Thyroid gland (tissue), 4 donors: Measurements from ENCODE around the gene SNRPA.

Experiments
- POLR2A ChIP-seq, 2 donors: fragments of 450-650 bp; IDR thresholded peaks; one replicate each; pipeline ENCODE4 v1.6.1; 2017; ENCODE audit warnings: antibody characterized with exemption in 2 of 2, mild to moderate bottlenecking in 2 of 2, moderate library complexity in 1 of 2
- TF ChIP-seq, protein P1 (sequence below), 6 experiments: fragments of 200-600 bp in 3 of 6; fragments of 450-650 bp in 3 of 6; sonication (generic) in 3 of 6; IDR thresholded peaks; one replicate each; pipeline ENCODE4 v1.5.1; 2016 to 2019; ENCODE audit warnings: antibody characterized with exemption in 6 of 6, mild to moderate bottlenecking in 2 of 6, inconsistent platforms in 1 of 6, moderate library complexity in 1 of 6

DNA sequence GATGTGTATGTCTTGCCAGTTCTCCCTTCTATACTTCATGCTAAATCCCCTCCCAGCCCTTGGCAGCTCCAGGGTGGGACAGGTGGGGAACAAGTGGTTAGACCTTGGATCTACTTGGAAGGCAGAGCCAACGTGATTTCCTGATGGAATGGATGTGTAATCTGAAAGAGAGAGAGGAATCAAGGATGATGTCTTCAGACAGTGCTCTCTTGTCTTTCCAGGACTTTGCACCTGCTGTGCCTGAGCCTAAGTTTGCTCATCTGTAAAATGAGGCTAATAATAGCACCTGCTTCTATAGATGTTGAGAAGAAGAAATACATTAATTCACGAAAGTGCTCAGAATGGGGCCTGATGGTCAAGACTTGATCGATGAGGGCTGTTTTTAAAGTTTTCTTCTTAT lies 41.0 kb downstream of the SNRPA start:
- TF ChIP-seq, protein P1, sequence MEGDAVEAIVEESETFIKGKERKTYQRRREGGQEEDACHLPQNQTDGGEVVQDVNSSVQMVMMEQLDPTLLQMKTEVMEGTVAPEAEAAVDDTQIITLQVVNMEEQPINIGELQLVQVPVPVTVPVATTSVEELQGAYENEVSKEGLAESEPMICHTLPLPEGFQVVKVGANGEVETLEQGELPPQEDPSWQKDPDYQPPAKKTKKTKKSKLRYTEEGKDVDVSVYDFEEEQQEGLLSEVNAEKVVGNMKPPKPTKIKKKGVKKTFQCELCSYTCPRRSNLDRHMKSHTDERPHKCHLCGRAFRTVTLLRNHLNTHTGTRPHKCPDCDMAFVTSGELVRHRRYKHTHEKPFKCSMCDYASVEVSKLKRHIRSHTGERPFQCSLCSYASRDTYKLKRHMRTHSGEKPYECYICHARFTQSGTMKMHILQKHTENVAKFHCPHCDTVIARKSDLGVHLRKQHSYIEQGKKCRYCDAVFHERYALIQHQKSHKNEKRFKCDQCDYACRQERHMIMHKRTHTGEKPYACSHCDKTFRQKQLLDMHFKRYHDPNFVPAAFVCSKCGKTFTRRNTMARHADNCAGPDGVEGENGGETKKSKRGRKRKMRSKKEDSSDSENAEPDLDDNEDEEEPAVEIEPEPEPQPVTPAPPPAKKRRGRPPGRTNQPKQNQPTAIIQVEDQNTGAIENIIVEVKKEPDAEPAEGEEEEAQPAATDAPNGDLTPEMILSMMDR (IDR thresholded peaks at IDR 0.05): no peak
- TF ChIP-seq POLR2A (IDR thresholded peaks at IDR 0.05): no peak
